OCI-M1 (cell line): ENCODE measurements around the gene KAT6B.
A peak's percentile ranks its signal among the peaks of the same experiment; 100 is the strongest.
"Not testable (repeated sequence)": the region's sequence is repeated elsewhere in the genome, so short reads cannot be mapped to it uniquely, and the experiment has no call there.

Experiments used
- DNase-seq: peaks from one replicate; lab custom pipeline; 2025; lab: John Stamatoyannopoulos, UW

Gene KAT6B

GRCh38 chr10:74859546-74859945 is 33.1 kb downstream of the KAT6B start:
- DNase-seq, result no peak

GRCh38 chr10:74862625-74863024 is 36.2 kb downstream of the KAT6B start:
- no peak for DNase-seq

- DNase-seq, result peak; percentile 59
Measured at GRCh38 chr10:74863551-74863950, 37.2 kb downstream of the KAT6B start.

GRCh38 chr10:74867351-74867750 is 41.0 kb downstream of the KAT6B start:
- DNase-seq, result no peak

GRCh38 chr10:74868392-74868977 is 42.1 kb downstream of the KAT6B start:
- DNase-seq, result no peak

GRCh38 chr10:74869635-74870034 is 43.2 kb downstream of the KAT6B start:
- no peak for DNase-seq

GRCh38 chr10:74870191-74870590 is 43.8 kb downstream of the KAT6B start:
- no peak for DNase-seq

- no peak for DNase-seq
Measured at GRCh38 chr10:74871595-74872382, 45.4 kb downstream of the KAT6B start.

- DNase-seq, result no peak
Measured at GRCh38 chr10:74873803-74874454, 47.5 kb downstream of the KAT6B start.

GRCh38 chr10:74874649-74875048 is 48.2 kb downstream of the KAT6B start:
- DNase-seq, result no peak

GRCh38 chr10:74875068-74875467 is 48.7 kb downstream of the KAT6B start:
- no peak for DNase-seq

GRCh38 chr10:74875966-74876365 is 49.6 kb downstream of the KAT6B start:
- no peak for DNase-seq

GRCh38 chr10:74877054-74877453 is 50.7 kb downstream of the KAT6B start:
- not testable (repeated sequence) for DNase-seq

GRCh38 chr10:74877898-74878297 is 51.5 kb downstream of the KAT6B start:
- no peak for DNase-seq

GRCh38 chr10:74880041-74880440 is 53.6 kb downstream of the KAT6B start:
- DNase-seq, result no peak

- no peak for DNase-seq
Measured at GRCh38 chr10:74881253-74881884, 55.0 kb downstream of the KAT6B start.

GRCh38 chr10:74882427-74882826 is 56.0 kb downstream of the KAT6B start:
- DNase-seq, result no peak

- no peak for DNase-seq
Measured at GRCh38 chr10:74882831-74883230, 56.4 kb downstream of the KAT6B start.

- no peak for DNase-seq
Measured at GRCh38 chr10:74883428-74883827, 57.0 kb downstream of the KAT6B start.

- DNase-seq, result no peak
Measured at GRCh38 chr10:74887614-74888284, 61.3 kb downstream of the KAT6B start.

- no peak for DNase-seq
Measured at GRCh38 chr10:74888962-74889661, 62.7 kb downstream of the KAT6B start.

GRCh38 chr10:74889662-74889998 is 63.2 kb downstream of the KAT6B start:
- no peak for DNase-seq
